Measurements from ENCODE around the gene TSHB.

Gene TSHB

GRCh38 chr1:115071012-115071664, 41.5 kb downstream of the TSHB start:
- Histone ChIP-seq H3K9me2 (replicated peaks; ENCODE audit: low read depth, low read length) (no peaks in the 10 kb centered on the region), H3K36me3 (ENCODE audit: insufficient read depth, low read length) (no peaks in the 10 kb centered on the region), H3F3A (ENCODE audit: low read depth) (no peaks in the 10 kb centered on the region), H3K4me1 (ENCODE audit: insufficient read depth, low read length, poor library complexity, severe bottlenecking) (peaks cover 57% of the 10 kb centered on the region), H3K4me3 (ENCODE audit: low read length, poor library complexity, severe bottlenecking) (no peak overlapping the region), H3K27me3 (ENCODE audit: insufficient read depth, low read length, poor library complexity, severe bottlenecking) (no peaks in the 10 kb centered on the region), H4K20me1 (ENCODE audit: insufficient read depth, low read length, poor library complexity, severe bottlenecking) (no peaks in the 10 kb centered on the region), H3K4me2 (ENCODE audit: low read depth, low read length, poor library complexity, severe bottlenecking) (no peak overlapping the region), H3K9ac (ENCODE audit: low read depth, low read length, poor library complexity, severe bottlenecking) (no peak overlapping the region), H3K79me2 (ENCODE audit: insufficient read depth, low read length) (no peaks in the 10 kb centered on the region), H2AFZ (ENCODE audit: low read length) (peak overlapping the region; percentile 45; the same call in 1 of the 2 replicates), H3K9me3 (ENCODE audit: insufficient read depth, low read depth, low read length) (no peaks in the 10 kb centered on the region)
- TF ChIP-seq CTCF (conservative IDR thresholded peaks at IDR 0.05; ENCODE audit: low read length) (no peak), EZH2phosphoT487 (IDR thresholded peaks at IDR 0.05; ENCODE audit: borderline replicate concordance) (no peak)

GRCh38 chr1:115073298-115074087, 43.9 kb downstream of the TSHB start:
- TF ChIP-seq EZH2phosphoT487 (IDR thresholded peaks at IDR 0.05; ENCODE audit: borderline replicate concordance) (no peak), CTCF (conservative IDR thresholded peaks at IDR 0.05; ENCODE audit: low read length) (no peak)
- Histone ChIP-seq H3K27me3 (ENCODE audit: insufficient read depth, low read length, poor library complexity, severe bottlenecking) (no peaks in the 10 kb centered on the region), H3K4me2 (ENCODE audit: low read depth, low read length, poor library complexity, severe bottlenecking) (no peak overlapping the region), H3K4me3 (ENCODE audit: low read length, poor library complexity, severe bottlenecking) (no peak overlapping the region), H3K4me1 (ENCODE audit: insufficient read depth, low read length, poor library complexity, severe bottlenecking) (peaks cover 53% of the 10 kb centered on the region), H3K79me2 (ENCODE audit: insufficient read depth, low read length) (no peaks in the 10 kb centered on the region), H3K9me3 (ENCODE audit: insufficient read depth, low read depth, low read length) (no peaks in the 10 kb centered on the region), H3F3A (ENCODE audit: low read depth) (no peaks in the 10 kb centered on the region), H3K36me3 (ENCODE audit: insufficient read depth, low read length) (no peaks in the 10 kb centered on the region), H3K9me2 (replicated peaks; ENCODE audit: low read depth, low read length) (no peaks in the 10 kb centered on the region), H3K9ac (ENCODE audit: low read depth, low read length, poor library complexity, severe bottlenecking) (no peak overlapping the region), H2AFZ (ENCODE audit: low read length) (no peak overlapping the region), H4K20me1 (ENCODE audit: insufficient read depth, low read length, poor library complexity, severe bottlenecking) (no peaks in the 10 kb centered on the region)

- Histone ChIP-seq H3K9me3 (ENCODE audit: insufficient read depth, low read depth, low read length) (no peaks in the 10 kb centered on the region), H3K9me2 (replicated peaks; ENCODE audit: low read depth, low read length) (no peaks in the 10 kb centered on the region), H3K4me3 (ENCODE audit: low read length, poor library complexity, severe bottlenecking) (no peak overlapping the region), H3K4me2 (ENCODE audit: low read depth, low read length, poor library complexity, severe bottlenecking) (no peak overlapping the region), H3K36me3 (ENCODE audit: insufficient read depth, low read length) (no peaks in the 10 kb centered on the region), H4K20me1 (ENCODE audit: insufficient read depth, low read length, poor library complexity, severe bottlenecking) (no peaks in the 10 kb centered on the region), H3K79me2 (ENCODE audit: insufficient read depth, low read length) (no peaks in the 10 kb centered on the region), H3K9ac (ENCODE audit: low read depth, low read length, poor library complexity, severe bottlenecking) (no peak overlapping the region), H3K4me1 (ENCODE audit: insufficient read depth, low read length, poor library complexity, severe bottlenecking) (peaks cover 38% of the 10 kb centered on the region), H3K27me3 (ENCODE audit: insufficient read depth, low read length, poor library complexity, severe bottlenecking) (no peaks in the 10 kb centered on the region), H2AFZ (ENCODE audit: low read length) (no peak overlapping the region), H3F3A (ENCODE audit: low read depth) (no peaks in the 10 kb centered on the region)
- TF ChIP-seq EZH2phosphoT487 (IDR thresholded peaks at IDR 0.05; ENCODE audit: borderline replicate concordance) (no peak), CTCF (conservative IDR thresholded peaks at IDR 0.05; ENCODE audit: low read length) (no peak)
Measured at GRCh38 chr1:115074839-115075534, 45.4 kb downstream of the TSHB start.

All from Loucy (cell line).